A549 treated with GW870086 at 1 μM for 4 hours (cell line): ENCODE results near the gene NCAPH2. TPM values are rescaled to one million over a fixed set of nuclear protein-coding genes. Genes with fewer than 3 reads are reported as not detected.

Experiments
- total RNA-seq: library from RNA; stranded (reverse); fragments of 200-300 nt; extraction: Qiagen RNA extraction; gene quantifications from 5 replicates; pipeline ENCODE4 v1.2.3, GENCODE V29; 2022; ENCODE audit warnings: low read depth

The NCAPH2 gene
- total RNA-seq, result 32.6 to 42.7 TPM (median 36.6 TPM) in 5 replicates

GRCh38 chr22:50507991-50508884 lies at the start of gene NCAPH2:
Gene NCAPH2 (plus strand): TSS chr22:50508224. CDS start chr22:50508338, 114 bp downstream.

GRCh38 chr22:50474710-50475651 lies 33.0 kb upstream of the NCAPH2 start, which contains the start of gene SBF1:
Gene SBF1 (minus strand): TSS chr22:50475035. CDS start chr22:50474840, 195 bp downstream.

GRCh38 chr22:50481440-50482106 lies 26.5 kb upstream of the NCAPH2 start, which contains the start of gene ADM2:
Gene ADM2 (plus strand): TSS chr22:50481543. CDS start chr22:50481848, 305 bp downstream.

GRCh38 chr22:50486561-50487289 lies 21.3 kb upstream of the NCAPH2 start, which contains the start of gene MIOX:
Gene MIOX (plus strand): TSS chr22:50486859. CDS start chr22:50486898, 39 bp downstream.

GRCh38 chr22:50507421-50507990 lies 518 bp upstream of the NCAPH2 start, which contains the start of gene LMF2:
Gene LMF2 (minus strand): TSS chr22:50507702. CDS start chr22:50507675, 27 bp downstream.

GRCh38 chr22:50525104-50525857 lies 17.3 kb downstream of the NCAPH2 start, which contains the start of gene SCO2:
Gene SCO2 (minus strand): TSS chr22:50525598. CDS start chr22:50524411, 1,187 bp downstream.

GRCh38 chr22:50529897-50530579 lies 22.0 kb downstream of the NCAPH2 start, which contains the start of gene TYMP:
Gene TYMP (minus strand): TSS chr22:50530012. CDS start chr22:50529709, 303 bp downstream.

GRCh38 chr22:50545522-50546325 lies 37.7 kb downstream of the NCAPH2 start, which contains the start of gene KLHDC7B:
Gene KLHDC7B (plus strand): TSS chr22:50545899. CDS start chr22:50546244, 345 bp downstream.

GRCh38 chr22:50562523-50563412 lies 54.7 kb downstream of the NCAPH2 start, which contains the start of gene SYCE3:
Gene SYCE3 (minus strand): TSS chr22:50562919. CDS start chr22:50556405, 6,514 bp downstream.

Other genes with a start within 250 kb of the NCAPH2 start
- gene MAPK12, start 246.5 kb upstream of the NCAPH2 start, total RNA-seq, result 17.4 to 24.3 TPM (median 23.8 TPM) in 5 replicates
- gene MAPK11, start 237.8 kb upstream of the NCAPH2 start, total RNA-seq, result 5.2 to 7.6 TPM (median 6.5 TPM) in 5 replicates
- 87.3 to 113 TPM (median 112 TPM) in 5 replicates for gene PLXNB2, start 200.6 kb upstream of the NCAPH2 start, total RNA-seq
- gene DENND6B, start 181.2 kb upstream of the NCAPH2 start, total RNA-seq, result 2.1 to 3.8 TPM (median 3.2 TPM) in 5 replicates
- 10.3 to 13.6 TPM (median 13.2 TPM) in 5 replicates for gene PPP6R2, start 164.9 kb upstream of the NCAPH2 start, total RNA-seq
- 17.3 to 26.0 TPM (median 23.4 TPM) in 5 replicates for gene SBF1, start 33.2 kb upstream of the NCAPH2 start, total RNA-seq
- gene ADM2, start 26.7 kb upstream of the NCAPH2 start, total RNA-seq, result 0.57 to 0.71 TPM (median 0.64 TPM) in 5 replicates
- gene MIOX, start 21.4 kb upstream of the NCAPH2 start, total RNA-seq, result 0.09 TPM in 1 of 5 replicates, not detected in the others
- gene LMF2, start 522 bp upstream of the NCAPH2 start, total RNA-seq, result 34.6 to 48.2 TPM (median 46.9 TPM) in 5 replicates
- gene SCO2, start 17.4 kb downstream of the NCAPH2 start, total RNA-seq, result 3.0 to 6.3 TPM (median 5.7 TPM) in 5 replicates
- gene TYMP, start 21.8 kb downstream of the NCAPH2 start, total RNA-seq, result 11.7 to 19.6 TPM (median 17.7 TPM) in 5 replicates
- not detected in 5 replicates for gene KLHDC7B, start 37.7 kb downstream of the NCAPH2 start, total RNA-seq
- gene SYCE3, start 54.7 kb downstream of the NCAPH2 start, total RNA-seq, result 0.40 to 0.80 TPM (median 0.75 TPM) in 3 of 5 replicates, not detected in the others
- gene CPT1B, start 70.2 kb downstream of the NCAPH2 start, total RNA-seq, result 7.6 to 13.7 TPM (median 11.2 TPM) in 5 replicates
- 12.2 to 23.0 TPM (median 17.5 TPM) in 5 replicates for gene CHKB, start 74.6 kb downstream of the NCAPH2 start, total RNA-seq
- 2.9 to 3.9 TPM (median 3.7 TPM) in 5 replicates for gene MAPK8IP2, start 92.6 kb downstream of the NCAPH2 start, total RNA-seq
- gene ARSA, start 119.9 kb downstream of the NCAPH2 start, total RNA-seq, result 17.0 to 23.9 TPM (median 22.0 TPM) in 5 replicates
- gene SHANK3, start 164.6 kb downstream of the NCAPH2 start, total RNA-seq, result 3.0 to 5.3 TPM (median 4.1 TPM) in 5 replicates
- 0.11 to 0.14 TPM in 2 of 5 replicates, not detected in the others for gene ACR, start 230.0 kb downstream of the NCAPH2 start, total RNA-seq